Cardiac fibroblast (primary cell): ENCODE results near the gene AP2A2.

Source experiments
- DNase-seq, 2 donors: peaks; one replicate each; pipeline versions ENCODE4 v3.0.0 to v3.0.0-alpha.2; 2010; ENCODE audit warnings: low read depth in 2 of 2
- H3K4me3 ChIP-seq, 2 donors: replicated peaks in 1 of 2; 1 replicate in 1 of 2; 2 replicates in 1 of 2; pipeline ENCODE4 v1.5.1; 2011; ENCODE audit warnings: low read depth in 2 of 2, low read length in 2 of 2, mild to moderate bottlenecking in 2 of 2, moderate library complexity in 1 of 2
- CTCF ChIP-seq: IDR thresholded peaks from one replicate; pipeline ENCODE4 v1.5.1; 2011; ENCODE audit warnings: low read depth, mild to moderate bottlenecking, low read length, inconsistent platforms

AP2A2 gene

GRCh38 chr11:1010551-1011319 is 85.1 kb downstream of the AP2A2 start:
- no peak overlapping the region for H3K4me3 ChIP-seq
- TF ChIP-seq CTCF: no peak
- DNase-seq: no peak

- TF ChIP-seq CTCF: no peak
- H3K4me3 ChIP-seq: no peak overlapping the region
- no peak for DNase-seq
Observed at GRCh38 chr11:1011320-1011698, 85.6 kb downstream of the AP2A2 start.

- TF ChIP-seq CTCF: no peak
- DNase-seq: no peak
- no peak overlapping the region for H3K4me3 ChIP-seq
Observed at GRCh38 chr11:1012291-1012690, 86.6 kb downstream of the AP2A2 start.

- H3K4me3 ChIP-seq: no peak overlapping the region
- TF ChIP-seq CTCF: no peak
Observed at GRCh38 chr11:1012740-1013630, 87.3 kb downstream of the AP2A2 start.

GRCh38 chr11:1013631-1013935 is 87.9 kb downstream of the AP2A2 start:
- no peak for DNase-seq
- no peak for TF ChIP-seq CTCF
- no peak overlapping the region for H3K4me3 ChIP-seq

More at GRCh38 chr11:1012740-1013630, 87.3 kb downstream of the AP2A2 start:
- no peak for DNase-seq

- DNase-seq: no peak
- TF ChIP-seq CTCF: no peak
- no peak overlapping the region for H3K4me3 ChIP-seq
Observed at GRCh38 chr11:1014276-1014675, 88.6 kb downstream of the AP2A2 start.
